ENCODE measurements around the gene GARIN5B.

- no peak for TF ChIP-seq CTCF (IDR thresholded peaks at IDR 0.05)
- no peak for TF ChIP-seq POLR2A (IDR thresholded peaks at IDR 0.05)
These were observed 16.2 kb downstream of the GARIN5B start for GRCh38 chr19:55346725-55347441.

All from esophagus squamous epithelium (tissue), 4 donors.